Measurements from ENCODE around the gene RAP2A.

The RAP2A gene

DNA sequence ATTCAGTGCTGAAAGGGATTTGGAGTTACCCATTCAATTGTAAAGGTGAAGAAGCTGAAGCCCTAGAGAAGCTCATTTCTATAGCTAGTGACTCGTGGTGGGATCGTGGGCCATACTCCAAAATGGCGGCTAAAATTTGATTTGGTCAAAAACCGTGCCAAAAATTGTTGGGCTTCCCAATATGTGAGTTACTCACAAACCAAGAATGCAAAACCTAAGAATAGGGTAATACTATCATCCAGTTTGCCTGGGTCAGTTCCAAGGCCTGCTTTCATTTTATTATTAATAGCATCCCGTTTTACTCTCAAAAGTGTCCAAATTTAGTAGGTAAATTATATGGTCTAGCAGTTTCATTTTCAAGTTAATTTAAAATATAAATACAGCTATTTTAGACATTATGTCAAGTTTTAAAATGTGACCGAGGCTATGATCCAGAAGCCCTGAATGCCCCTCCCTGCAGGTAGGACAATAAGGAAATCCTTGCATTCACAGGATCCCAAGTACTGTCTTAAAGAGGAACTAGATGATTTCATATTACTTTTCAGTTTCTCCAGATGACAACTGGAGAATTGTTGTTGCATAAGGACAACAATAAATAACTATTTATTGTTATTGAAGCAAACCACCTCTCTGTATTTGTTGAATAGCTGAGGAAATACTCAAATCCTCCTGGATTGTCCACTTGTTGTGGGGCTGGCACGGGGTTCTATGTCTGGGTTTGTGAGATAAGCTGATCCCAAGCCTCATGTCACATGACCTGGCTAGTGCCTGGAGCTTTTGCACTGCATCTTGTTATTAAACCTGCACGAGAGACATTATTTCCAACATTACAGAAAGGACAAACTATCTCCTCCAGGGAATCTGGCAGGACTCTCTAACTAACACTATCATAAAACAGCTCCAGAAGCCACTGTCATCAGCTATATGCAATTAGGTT lies 11.6 kb upstream of the RAP2A start:
- ATAC-seq = no peak
- DNase-seq = no peak

DNA sequence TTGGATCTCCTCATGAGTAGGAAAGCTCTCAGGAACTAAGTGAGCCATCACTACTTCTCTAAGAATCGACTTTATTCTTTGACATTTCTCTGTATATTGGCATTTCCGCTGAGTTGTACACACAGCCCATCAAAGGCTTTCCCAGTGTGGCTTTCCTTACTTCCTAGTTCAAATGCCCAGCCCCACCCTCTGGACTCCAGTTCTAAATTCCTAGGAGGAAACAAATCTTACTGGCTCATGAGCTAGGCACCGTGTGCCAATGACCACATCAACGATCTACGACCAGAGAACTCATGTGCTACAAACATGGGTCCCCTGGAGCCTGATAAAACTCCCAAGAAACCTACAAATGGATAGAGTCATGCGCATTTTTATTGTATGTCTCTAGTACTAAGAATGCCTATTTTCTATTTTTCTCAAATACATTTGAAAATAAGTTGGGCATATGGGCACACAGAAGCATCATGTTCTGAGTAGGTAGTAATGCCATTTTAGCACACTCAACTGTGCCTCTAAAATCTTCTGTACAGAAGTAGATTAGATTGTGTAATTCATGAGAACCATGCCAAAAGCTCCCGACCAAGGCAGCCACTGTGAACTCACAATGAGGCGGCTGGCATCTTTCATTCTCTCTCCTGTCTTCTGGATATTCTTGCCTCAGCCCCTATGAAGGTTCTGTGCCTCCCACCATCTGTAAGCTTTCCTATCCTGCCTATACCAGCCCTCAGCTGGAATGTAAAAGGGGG lies 10.5 kb upstream of the RAP2A start:
- DNase-seq (no peak), ATAC-seq (no peak)

DNA sequence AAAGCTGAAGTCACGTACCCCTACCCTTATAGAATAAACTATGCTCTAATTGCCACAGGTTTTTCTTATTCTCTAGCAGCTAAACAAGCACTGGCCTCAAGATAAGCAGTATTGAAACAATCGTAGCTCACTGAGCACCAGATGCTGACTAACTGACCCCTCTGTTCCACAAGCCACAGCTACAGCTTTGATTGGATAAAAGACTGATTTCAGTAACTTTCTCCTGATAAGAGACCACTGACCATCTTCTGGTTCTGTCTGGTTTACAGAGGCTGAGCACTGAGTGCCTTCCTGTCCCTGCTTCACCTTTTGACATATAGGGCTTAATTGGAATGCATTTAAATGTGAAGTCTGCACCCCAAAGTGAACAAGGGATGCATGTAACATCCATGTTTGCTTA lies 8.4 kb upstream of the RAP2A start:
- DNase-seq (no peak), ATAC-seq (no peak)

DNA sequence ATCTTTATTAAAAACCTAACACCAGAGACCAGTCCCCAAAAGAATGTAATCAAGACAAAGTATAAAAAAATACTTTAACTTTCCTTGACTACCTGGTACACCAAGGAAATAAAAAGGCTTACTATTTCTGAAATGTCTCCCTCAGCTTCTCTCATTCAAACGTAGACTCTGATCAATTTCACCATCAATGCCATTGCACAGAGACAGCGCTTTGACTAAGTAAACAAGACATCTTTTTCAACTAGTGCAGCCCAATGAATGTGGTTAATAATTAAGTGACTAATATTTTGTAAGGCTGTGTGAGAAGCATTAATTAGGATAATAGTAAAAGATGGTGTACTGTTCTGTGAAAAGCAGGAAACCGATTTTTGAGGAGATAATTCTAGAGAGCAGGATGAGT lies 7.3 kb upstream of the RAP2A start:
- DNase-seq = no peak

DNA sequence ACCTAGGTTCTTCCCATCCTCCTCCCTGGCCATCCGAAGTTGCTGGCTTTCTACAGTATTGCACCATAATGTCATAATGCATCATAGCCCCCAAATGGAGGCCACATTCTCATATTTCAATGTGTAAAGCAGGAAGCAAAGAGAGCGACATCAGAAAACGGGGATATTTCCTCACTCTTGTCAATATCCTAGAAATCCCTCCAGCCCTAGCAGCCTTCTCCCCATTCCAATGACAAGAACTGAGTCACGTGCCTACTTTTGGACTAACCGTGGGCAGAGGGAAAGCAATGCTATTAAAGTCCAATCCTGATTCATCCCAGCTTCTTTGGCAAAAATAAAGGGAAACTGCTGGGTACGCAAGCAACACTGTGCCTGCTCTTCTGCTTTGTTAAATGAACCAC lies 4.3 kb upstream of the RAP2A start:
- no peak for DNase-seq
- no peak for ATAC-seq

More for the DNA sequence above, 7.3 kb upstream of the RAP2A start:
- no peak for ATAC-seq

DNA sequence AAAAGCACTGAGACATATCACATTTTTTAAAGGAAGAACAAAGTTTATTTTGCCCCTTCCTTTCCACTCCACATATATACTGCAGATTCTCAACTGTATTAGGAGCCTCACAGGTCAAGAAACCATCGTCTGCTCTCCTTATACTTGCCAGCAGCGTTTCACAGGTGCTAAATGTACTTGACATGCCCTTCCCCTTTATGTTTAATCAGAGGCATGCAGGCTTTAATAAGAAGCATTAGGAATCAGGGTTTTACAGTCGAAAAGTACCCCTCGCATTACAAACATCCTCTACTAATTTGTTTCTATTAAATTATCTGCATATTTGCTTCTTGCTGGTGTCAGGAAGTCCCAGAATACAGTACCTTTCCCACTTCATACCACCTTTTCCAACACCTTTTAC lies 3.7 kb upstream of the RAP2A start:
- no peak for ATAC-seq
- DNase-seq = no peak

DNA sequence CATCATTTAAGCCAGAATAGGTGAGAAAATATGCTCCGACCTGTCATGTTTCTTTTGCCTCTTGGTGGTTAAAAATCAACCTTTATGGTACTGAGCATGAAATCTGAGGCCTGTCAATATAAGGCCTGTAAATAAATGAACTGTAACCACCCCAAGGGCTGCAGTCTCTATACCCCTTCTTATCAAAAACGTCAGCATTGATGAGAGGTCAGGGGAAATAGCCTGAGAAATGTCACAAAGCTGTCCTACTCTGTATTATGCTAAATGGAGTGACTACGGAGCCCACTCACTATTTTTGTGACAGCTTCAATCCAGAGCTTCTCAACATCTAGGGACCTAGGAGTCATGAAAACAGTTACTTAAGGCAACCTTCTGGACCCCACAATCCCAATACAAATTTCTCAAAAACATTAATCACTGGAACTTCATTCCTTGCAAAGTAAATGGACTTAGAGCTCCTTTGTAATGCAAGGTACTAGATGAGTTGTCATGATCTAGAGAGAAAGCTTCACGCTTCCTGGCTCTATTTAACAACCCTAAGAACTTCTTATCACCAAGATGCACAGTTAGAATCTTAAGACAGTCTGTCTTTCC lies 2.7 kb upstream of the RAP2A start:
- no peak for DNase-seq
- no peak for ATAC-seq

DNA sequence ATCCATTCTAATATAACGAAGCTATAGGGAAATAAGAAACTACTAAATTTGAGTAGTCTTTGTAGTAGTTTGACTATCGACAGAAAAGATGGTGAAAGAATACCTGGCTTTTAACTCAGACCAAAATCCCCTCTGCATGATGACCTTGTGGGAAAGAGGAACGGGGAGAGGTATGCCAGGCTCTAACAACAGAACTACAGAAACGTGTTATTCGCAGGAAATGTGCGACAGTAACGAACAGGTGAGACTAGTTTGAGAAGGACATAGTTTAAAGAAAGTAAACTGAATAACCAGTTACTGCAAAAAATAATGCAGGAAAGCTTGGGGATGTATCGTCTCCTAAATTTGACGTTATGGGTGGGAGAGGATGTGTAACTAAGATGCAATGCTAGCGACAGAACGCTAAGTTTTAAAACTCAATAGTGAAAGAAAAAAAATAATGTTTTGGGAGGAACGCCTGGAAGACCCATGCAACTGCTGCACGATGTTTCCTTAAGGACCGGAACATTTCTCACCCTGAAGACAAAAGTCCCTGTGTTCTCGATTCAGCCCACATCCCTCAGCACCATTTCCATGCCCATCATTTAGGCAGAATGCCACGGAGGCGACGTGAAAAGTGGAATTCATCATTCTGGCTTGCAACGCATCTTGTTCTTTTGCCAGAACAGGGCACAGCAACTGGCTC lies 1.6 kb upstream of the RAP2A start:
- DNase-seq (no peak), ATAC-seq (no peak)

DNA sequence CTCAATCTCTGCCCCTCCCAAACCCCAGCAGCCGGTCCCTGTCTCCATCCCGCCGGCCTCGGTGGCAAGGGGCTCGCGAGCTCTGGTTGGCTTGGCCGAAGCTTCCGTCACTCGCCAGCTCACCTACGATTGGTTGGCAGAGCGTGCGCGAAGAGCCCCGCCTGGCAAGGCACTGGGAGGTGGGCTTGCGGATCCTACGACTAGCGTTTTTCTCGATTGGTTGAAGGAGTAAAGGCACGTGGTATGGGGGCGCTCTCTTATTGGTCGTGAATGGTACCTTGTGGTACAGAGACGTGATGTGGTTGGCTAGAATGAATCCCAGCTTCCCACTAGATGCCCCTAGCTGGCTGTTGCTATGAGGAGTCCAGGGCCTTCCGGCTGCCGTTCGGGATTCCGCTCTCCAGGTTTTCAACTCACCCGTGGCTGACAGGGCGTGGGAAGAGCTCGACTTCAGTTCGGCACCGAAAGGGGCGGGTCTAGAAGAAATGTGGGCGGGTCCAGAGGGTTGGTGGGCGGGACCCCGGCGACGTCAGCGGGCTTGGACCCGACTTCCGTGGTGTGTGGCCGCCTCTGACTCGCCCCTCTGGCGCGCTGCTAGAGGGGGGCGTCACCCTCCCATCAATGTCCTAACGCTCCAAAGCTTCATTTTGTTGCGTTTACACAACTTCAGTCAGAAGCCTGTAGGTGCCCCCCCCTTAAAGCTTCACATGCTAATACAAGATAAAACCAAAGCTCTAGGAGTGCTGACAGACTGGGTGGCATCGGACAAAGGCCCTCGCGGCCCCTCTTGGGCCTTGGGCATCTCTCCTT lies 847 bp upstream of the RAP2A start:
- DNase-seq (peak; percentile 96), ATAC-seq (peak; percentile 86)

DNA sequence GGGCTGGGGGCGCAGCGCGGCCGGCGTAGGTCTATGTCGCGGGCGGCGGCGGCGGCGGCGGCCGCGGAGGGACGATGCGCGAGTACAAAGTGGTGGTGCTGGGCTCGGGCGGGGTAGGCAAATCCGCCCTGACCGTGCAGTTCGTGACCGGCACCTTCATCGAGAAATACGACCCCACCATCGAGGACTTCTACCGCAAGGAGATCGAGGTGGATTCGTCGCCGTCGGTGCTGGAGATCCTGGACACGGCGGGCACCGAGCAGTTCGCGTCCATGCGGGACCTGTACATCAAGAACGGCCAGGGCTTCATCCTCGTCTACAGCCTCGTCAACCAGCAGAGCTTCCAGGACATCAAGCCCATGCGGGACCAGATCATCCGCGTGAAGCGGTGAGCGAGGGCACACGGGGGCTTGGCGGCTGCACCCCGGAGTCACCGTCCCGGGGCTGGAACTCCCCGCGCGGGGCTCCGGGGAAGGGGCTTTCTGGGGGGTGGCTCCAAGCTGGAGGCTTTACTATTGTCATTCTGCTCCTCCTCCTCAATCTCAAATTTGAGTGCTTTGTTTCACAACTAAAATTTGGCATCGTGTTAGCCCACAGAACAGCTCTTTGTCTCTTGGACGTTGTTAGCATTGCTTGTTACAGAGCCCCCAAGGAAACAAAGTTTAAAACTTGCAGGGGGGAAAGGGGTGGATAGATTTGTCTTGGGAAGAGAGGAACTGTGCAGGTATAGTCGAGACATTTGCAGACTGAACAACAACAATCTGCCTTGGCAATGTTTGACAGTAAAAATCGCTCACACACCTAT lies 630 bp downstream of the RAP2A start:
- no peak for ATAC-seq

DNA sequence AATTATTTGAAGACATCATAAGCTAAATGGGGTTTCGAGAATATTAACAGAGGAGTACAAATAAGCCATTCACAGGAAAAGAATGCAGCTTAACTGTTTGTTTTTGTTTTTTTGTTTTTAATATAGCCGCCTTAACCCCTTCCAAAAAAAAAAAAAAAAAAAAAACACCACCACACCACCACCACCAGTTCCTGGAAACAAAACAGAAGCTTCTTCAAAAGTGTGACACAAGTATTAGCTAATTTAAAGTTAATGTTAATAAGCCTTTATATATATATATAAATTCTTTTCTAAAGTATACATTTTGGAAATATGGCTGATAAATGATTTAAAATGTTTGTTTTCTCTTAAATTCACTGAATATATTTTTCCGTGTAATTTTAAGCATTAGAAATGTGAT lies 1.4 kb downstream of the RAP2A start:
- DNase-seq = no peak
- ATAC-seq = no peak

More for the DNA sequence above, 630 bp downstream of the RAP2A start:
- DNase-seq = peak; percentile 44

DNA sequence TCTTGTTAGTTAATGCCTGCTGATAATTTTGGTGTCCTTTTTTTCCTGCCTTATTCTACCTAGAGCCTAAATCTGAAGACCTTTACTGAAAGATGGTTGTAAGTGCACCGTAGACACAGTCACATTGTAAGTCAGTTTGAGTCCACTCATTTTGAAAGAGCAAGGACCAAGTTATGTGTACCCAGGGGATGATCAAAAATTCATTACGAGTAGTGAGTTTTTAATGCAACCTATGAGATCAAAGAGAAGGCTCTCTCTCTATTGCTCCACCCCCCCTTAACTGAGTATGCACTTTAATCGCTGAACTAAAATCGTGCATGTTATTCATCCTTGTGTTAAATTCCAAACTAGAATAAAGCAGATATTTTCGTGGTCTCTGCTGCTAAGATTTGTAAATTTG lies 1.8 kb downstream of the RAP2A start:
- ATAC-seq (no peak), DNase-seq (no peak)

DNA sequence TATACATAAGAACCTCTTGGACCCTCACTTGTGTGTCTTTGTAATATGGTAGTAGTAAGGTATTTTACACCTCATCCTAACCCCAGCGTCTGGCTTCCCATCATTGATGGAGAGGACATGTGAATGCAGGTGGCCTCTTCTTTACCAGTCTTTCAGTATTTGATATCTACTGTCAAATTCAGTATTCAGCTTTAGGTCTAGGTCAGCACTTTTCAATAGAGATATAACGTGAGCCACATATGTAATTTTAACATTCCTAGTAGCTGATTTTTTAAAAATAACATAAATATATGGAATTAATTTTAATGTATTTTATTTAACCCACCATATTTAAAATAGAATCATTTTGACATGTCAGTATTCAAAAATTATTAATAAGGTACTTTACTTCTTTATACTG lies 2.9 kb downstream of the RAP2A start:
- DNase-seq (no peak), ATAC-seq (no peak)

DNA sequence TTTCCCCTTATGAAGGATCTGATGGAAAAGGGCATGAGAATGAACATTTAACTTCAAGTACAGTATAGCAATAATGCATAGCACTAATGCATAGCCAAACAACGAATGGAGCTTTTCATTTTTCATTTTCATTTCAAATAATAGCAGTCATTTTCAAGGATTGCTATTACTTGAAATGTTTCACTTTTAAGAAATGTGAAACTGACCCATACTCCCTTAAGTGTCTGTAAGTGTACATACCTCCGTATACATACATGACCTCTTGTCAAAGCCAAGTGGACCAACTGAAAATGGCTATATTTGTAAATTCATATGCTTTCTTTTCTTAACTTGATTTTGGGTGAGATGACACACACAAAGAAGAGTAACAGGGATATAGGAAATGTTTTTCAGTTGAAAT lies 3.8 kb downstream of the RAP2A start:
- no peak for DNase-seq
- no peak for ATAC-seq

DNA sequence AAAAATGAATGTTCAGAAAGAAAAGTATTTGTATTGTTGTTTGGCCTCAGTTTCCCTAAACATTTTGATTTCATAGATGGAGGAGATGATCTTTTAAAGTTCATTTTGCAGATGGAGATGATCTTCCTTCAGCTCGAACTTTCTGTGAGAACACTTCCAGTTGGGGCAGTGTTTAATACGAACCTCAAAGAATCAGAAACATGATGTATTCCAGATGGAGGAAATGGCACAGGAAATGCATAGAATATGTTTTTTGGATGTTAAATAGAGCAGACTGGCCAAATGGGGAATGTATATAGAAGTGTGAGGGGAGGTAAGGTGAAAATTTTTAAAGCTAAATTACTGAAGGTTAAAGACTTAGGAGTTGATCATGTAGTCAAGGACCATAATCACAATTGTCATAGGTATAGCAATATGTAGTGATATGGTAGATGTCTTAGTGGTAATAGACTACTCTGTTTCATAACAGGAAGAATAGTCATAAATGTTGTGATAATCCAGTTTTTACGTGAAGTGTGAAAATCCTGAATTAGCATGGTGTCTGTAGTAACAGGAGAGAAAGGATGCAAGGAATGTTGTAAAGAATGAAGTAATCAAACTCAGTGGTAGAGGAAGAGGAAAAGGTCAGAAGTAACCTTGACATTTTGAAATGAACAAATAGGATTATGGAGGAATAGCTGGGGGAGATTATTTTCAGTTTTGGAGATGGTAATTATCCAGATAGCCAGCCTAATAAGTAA lies 5.1 kb downstream of the RAP2A start:
- no peak for ATAC-seq
- DNase-seq = no peak

DNA sequence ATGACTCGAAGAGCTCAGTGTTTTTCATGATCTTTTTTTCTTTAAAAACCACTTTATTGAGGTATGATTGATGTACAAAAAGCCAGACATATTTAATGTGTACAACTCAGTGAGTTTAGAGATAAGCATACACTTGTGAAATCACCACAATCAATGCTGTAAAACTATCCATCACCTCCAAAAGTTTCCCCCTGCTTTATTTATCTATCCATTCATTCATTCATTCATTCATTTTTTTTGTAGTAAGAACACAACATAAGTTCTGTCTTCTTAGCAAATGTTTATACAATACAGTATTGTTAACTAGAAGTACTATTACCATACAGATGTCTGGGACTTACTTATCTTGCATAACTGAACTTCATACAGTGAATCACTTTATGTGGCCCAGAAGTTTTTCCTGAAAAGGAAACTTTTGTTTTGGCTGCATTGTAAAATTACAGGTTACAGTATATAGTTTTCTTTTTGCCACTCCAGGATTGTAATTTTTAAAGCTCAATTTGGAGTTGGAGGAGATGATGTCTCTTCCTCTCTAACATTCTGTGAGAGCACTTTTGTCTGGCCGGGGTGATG lies 6.7 kb downstream of the RAP2A start:
- no peak for ATAC-seq
- DNase-seq = no peak

DNA sequence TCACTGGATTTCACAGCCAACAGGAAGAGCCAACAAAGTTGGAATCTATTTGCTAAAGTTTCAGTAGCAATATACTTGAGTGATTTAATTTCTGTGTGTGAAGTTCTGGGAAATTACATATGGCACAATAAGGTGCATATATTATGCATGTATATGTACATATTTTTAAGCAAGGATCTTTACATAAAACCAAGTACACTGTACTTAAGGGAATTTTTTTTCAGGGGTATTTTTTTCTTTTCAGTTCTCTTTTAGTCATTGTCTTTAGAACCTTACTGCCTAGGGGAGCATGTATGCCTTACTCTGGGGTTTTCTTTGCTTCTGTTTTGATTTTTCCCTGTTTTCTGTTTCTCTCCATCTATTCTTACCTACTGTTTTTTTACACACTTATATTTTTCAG lies 7.4 kb downstream of the RAP2A start:
- ATAC-seq (no peak), DNase-seq (no peak)

DNA sequence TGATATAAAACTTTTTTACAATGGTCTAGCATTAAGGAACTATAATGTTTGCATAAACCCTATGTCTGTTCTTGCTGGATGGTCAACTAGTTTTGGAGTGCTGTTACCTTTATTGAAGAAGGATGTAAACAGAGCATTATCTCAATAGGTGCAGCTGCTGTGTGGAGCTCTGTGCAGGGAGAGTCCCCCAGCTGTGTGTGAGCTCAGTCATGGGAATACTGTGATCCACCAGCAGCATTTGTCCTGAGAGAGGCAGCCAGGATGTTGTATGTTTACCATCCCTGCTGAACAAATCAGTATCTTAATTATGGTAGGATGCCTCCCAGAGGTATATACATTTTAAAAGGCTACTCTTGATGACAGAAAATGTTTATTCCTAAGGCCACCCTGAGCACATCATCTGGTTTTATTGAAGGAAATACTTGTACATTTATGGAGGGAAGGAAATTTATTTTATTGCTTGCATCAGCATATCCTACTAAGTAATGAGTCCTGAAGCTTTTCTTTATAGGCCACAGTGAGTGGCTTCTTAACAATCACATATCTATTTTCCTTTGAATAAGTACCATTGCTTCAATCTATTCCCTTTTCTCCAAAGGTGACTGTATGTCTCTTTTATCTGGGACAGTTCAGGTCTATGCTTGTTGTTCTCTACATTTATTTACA lies 11.7 kb downstream of the RAP2A start:
- ATAC-seq = no peak

DNA sequence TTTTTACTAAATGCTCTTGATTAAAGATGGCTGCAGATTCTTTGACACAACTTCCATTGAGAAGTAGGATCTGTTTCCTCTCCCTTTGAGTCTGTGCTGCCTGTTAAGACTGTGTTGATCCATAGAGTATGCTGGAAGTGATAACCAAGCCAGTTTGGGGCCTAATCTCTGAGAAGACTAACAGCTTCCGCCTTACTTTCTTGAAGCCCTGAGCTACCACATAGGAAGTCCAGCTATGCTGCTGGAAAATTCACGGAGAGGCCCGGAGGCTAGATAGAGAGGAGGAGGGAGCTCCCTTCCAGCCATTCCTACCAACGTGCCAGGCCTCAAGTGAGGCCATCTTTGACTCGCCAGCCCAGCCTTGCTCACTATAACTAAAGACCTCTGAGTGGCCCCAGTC lies 12.5 kb downstream of the RAP2A start:
- DNase-seq (no peak), ATAC-seq (no peak)

More for the DNA sequence above, 11.7 kb downstream of the RAP2A start:
- DNase-seq = no peak
